GM23338 (cell line): ENCODE results near the gene HS6ST3. TPM values are rescaled to one million over a fixed set of nuclear protein-coding genes. Genes with fewer than 3 reads are reported as not detected.

Experiments
- ATAC-seq: fragments of 200-7000 bp; cut with Tn5 transposase; 3 replicates; pipeline ENCODE4 v1.9.1; 2020
- DNase-seq: peaks from one replicate; pipeline ENCODE4 v3.0.0-alpha.2; 2015; ENCODE audit warnings: low spot score
- H2AFZ ChIP-seq: fragments of 200-600 bp; sonication (generic); 2 replicates; pipeline ENCODE4 v1.8.0; 2016; ENCODE audit warnings: antibody characterized with exemption, mild to moderate bottlenecking, moderate library complexity
- H3F3A ChIP-seq: fragments of 200-600 bp; sonication (generic); replicated peaks from 2 replicates; pipeline ENCODE4 v1.8.0; 2017; ENCODE audit warnings: antibody characterized with exemption, mixed run types, low read depth
- H3K27ac ChIP-seq: fragments of 200-600 bp; sonication (generic); 2 replicates; pipeline ENCODE4 v1.6.1; 2016; ENCODE audit warnings: low read depth
- H3K27me3 ChIP-seq: fragments of 200-600 bp; sonication (generic); 2 replicates; pipeline ENCODE4 v1.8.0; 2016; ENCODE audit warnings: mild to moderate bottlenecking, mixed run types, moderate library complexity; ENCODE audit not compliant: insufficient read depth
- H3K36me3 ChIP-seq: fragments of 200-600 bp; sonication (generic); 2 replicates; pipeline ENCODE4 v1.8.0; 2016; ENCODE audit warnings: mild to moderate bottlenecking; ENCODE audit not compliant: insufficient read depth
- H3K4me1 ChIP-seq: fragments of 200-600 bp; sonication (generic); 2 replicates; pipeline ENCODE4 v1.8.0; 2016; ENCODE audit warnings: mild to moderate bottlenecking, moderate library complexity; ENCODE audit not compliant: insufficient read depth
- H3K4me2 ChIP-seq: fragments of 200-600 bp; sonication (generic); 2 replicates; pipeline ENCODE4 v1.7.1; 2017; ENCODE audit warnings: mixed run types
- H3K4me3 ChIP-seq: fragments of 200-600 bp; sonication (generic); 2 replicates; pipeline ENCODE4 v1.6.1; 2016; ENCODE audit warnings: mixed run types
- H3K79me2 ChIP-seq: fragments of 200-600 bp; sonication (generic); replicated peaks from 2 replicates; pipeline ENCODE4 v1.8.0; 2017; ENCODE audit warnings: mild to moderate bottlenecking; ENCODE audit not compliant: insufficient read depth
- H3K9me2 ChIP-seq: fragments of 200-600 bp; sonication (generic); 2 replicates; pipeline ENCODE4 v1.8.0; 2017; ENCODE audit not compliant: insufficient read depth
- H4K20me1 ChIP-seq: fragments of 200-600 bp; sonication (generic); replicated peaks from 2 replicates; pipeline ENCODE4 v1.8.0; 2017; ENCODE audit warnings: mild to moderate bottlenecking; ENCODE audit not compliant: insufficient read depth
- H3K27ac Mint-ChIP-seq: 2 replicates; pipeline ENCODE4 v1.8.0; 2020; ENCODE audit warnings: inconsistent platforms, mild to moderate bottlenecking, moderate library complexity, mixed read lengths
- H3K27me3 Mint-ChIP-seq: 3 replicates; pipeline ENCODE4 v1.8.0; 2022; ENCODE audit warnings: low read depth, mild to moderate bottlenecking, moderate library complexity, mixed read lengths, inconsistent platforms; ENCODE audit not compliant: insufficient read depth, poor library complexity
- H3K36me3 Mint-ChIP-seq: 3 replicates; pipeline ENCODE4 v1.8.0; 2021; ENCODE audit warnings: low read depth, mild to moderate bottlenecking, inconsistent platforms, moderate library complexity, mixed read lengths
- H3K4me1 Mint-ChIP-seq: 3 replicates; pipeline ENCODE4 v1.8.0; 2020; ENCODE audit warnings: mild to moderate bottlenecking, inconsistent platforms, mixed read lengths
- H3K4me3 Mint-ChIP-seq: 3 replicates; pipeline ENCODE4 v1.8.0; 2021; ENCODE audit warnings: moderate library complexity, mild to moderate bottlenecking, inconsistent platforms, mixed read lengths
- H3K9me3 Mint-ChIP-seq: 3 replicates; pipeline ENCODE4 v1.8.0; 2020; ENCODE audit warnings: moderate library complexity, mild to moderate bottlenecking, inconsistent platforms, mixed read lengths
- CREB1 ChIP-seq: fragments of 250-450 bp; sonication (Bioruptor Pico); IDR thresholded peaks from 2 replicates; pipeline ENCODE4 v1.5.0; 2020; ENCODE audit warnings: low read depth, mild to moderate bottlenecking, moderate library complexity
- CTCF ChIP-seq, 2 experiments: fragments of 200-600 bp in 1 of 2; sonication (generic) in 1 of 2; conservative IDR thresholded peaks; 2 replicates each; pipeline versions ENCODE4 v1.5.1 to v1.6.1; 2016 to 2017; ENCODE audit warnings: antibody characterized with exemption in 2 of 2, low read depth in 2 of 2, mild to moderate bottlenecking in 2 of 2, moderate library complexity in 1 of 2
- ETS1 ChIP-seq: IDR thresholded peaks from 2 replicates; pipeline ENCODE4 v1.6.1; 2016; ENCODE audit warnings: antibody characterized with exemption
- NANOG ChIP-seq: IDR thresholded peaks from 2 replicates; pipeline ENCODE4 v1.6.1; 2016; ENCODE audit warnings: antibody characterized with exemption, borderline replicate concordance
- POLR2AphosphoS5 ChIP-seq: IDR thresholded peaks from 2 replicates; pipeline ENCODE4 v1.6.1; 2016; ENCODE audit warnings: antibody characterized with exemption, low read depth
- REST ChIP-seq: IDR thresholded peaks from one replicate; pipeline ENCODE4 v1.6.1; 2018; ENCODE audit warnings: antibody characterized with exemption; ENCODE audit not compliant: unreplicated experiment
- STAT1 ChIP-seq: IDR thresholded peaks from one replicate; pipeline ENCODE4 v1.6.1; 2016; ENCODE audit warnings: antibody characterized with exemption; ENCODE audit not compliant: unreplicated experiment
- ZNF331 ChIP-seq: fragments of 250-450 bp; sonication (Bioruptor Pico); IDR thresholded peaks from 2 replicates; pipeline ENCODE4 v1.5.0; 2020; ENCODE audit warnings: low read depth, mild to moderate bottlenecking, moderate library complexity
- polyA plus RNA-seq: library from polyadenylated mRNA; unstranded; fragments of >200 nt; fragmentation: Nextera tagmentation; extraction: Ambion mirVana; gene quantifications from 2 replicates; pipeline ENCODE4 v1.2.1, GENCODE V29; 2016
- total RNA-seq: library from RNA; depleted of rRNA; stranded (reverse); fragments of >200 nt; shearing (Covaris generic); gene quantifications from 2 replicates; pipeline ENCODE4 v1.2.3, GENCODE V29; 2014

The HS6ST3 gene
- total and polyA plus RNA-seq, 2 experiments from 2014 or later, result 0.52 to 0.80 TPM

GRCh38 chr13:96652506-96652905, 562.6 kb downstream of the HS6ST3 start:
- no peak for ATAC-seq
- H3K27me3 Mint-ChIP-seq, result no peaks in the 10 kb centered on the region
- H3K4me3 ChIP-seq, result no peak overlapping the region
- H4K20me1 ChIP-seq, result no peaks in the 10 kb centered on the region
- H3K4me1 Mint-ChIP-seq, result no peaks in the 10 kb centered on the region
- H3K9me2 ChIP-seq, result no peaks in the 10 kb centered on the region
- H3K27ac ChIP-seq, result no peak overlapping the region
- H3K4me3 Mint-ChIP-seq, result no peak overlapping the region
- H3K4me2 ChIP-seq, result no peak overlapping the region
- H3K36me3 Mint-ChIP-seq, result no peaks in the 10 kb centered on the region
- no peaks in the 10 kb centered on the region for H3K36me3 ChIP-seq
- H3F3A ChIP-seq, result no peaks in the 10 kb centered on the region
- no peaks in the 10 kb centered on the region for H3K9me3 Mint-ChIP-seq
- no peak overlapping the region for H3K27ac Mint-ChIP-seq
- DNase-seq, result no peak
- H2AFZ ChIP-seq, result no peak overlapping the region
- H3K27me3 ChIP-seq, result no peaks in the 10 kb centered on the region
- no peaks in the 10 kb centered on the region for H3K79me2 ChIP-seq
- no peaks in the 10 kb centered on the region for H3K4me1 ChIP-seq
- no peak for TF ChIP-seq CREB1 (CRISPR knock-in tag)
- no peak for TF ChIP-seq ETS1
- TF ChIP-seq ZNF331 (CRISPR knock-in tag), result no peak
- TF ChIP-seq REST, result no peak

GRCh38 chr13:96661612-96662011, 571.7 kb downstream of the HS6ST3 start:
- ATAC-seq (no peak), DNase-seq (no peak)
- H3K27me3 ChIP-seq, result no peaks in the 10 kb centered on the region
- H4K20me1 ChIP-seq, result no peaks in the 10 kb centered on the region
- Mint-ChIP-seq H3K27ac (no peak overlapping the region), H3K27me3 (no peaks in the 10 kb centered on the region), H3K36me3 (peaks cover 7% of the 10 kb centered on the region; the same call in 2 of the 3 replicates), H3K4me3 (no peak overlapping the region), H3K4me1 (no peaks in the 10 kb centered on the region), H3K9me3 (peaks cover 18% of the 10 kb centered on the region)
- no peak overlapping the region for H2AFZ ChIP-seq
- no peaks in the 10 kb centered on the region for H3K4me1 ChIP-seq
- H3F3A ChIP-seq, result no peaks in the 10 kb centered on the region
- H3K79me2 ChIP-seq, result no peaks in the 10 kb centered on the region
- H3K4me3 ChIP-seq, result no peak overlapping the region
- no peak overlapping the region for H3K27ac ChIP-seq
- H3K4me2 ChIP-seq, result no peak overlapping the region
- 0 out of 2 replicates have a peak, but pooled peaks cover 8% of the 10 kb centered on the region for H3K9me2 ChIP-seq
- H3K36me3 ChIP-seq, result no peaks in the 10 kb centered on the region
- TF ChIP-seq ZNF331 (CRISPR knock-in tag) (no peak), REST (no peak), ETS1 (no peak), CTCF (conservative IDR thresholded peaks at IDR 0.05; ENCODE audit: low read depth in 2 of 2) (no peak), STAT1 (no peak), NANOG (no peak), POLR2AphosphoS5 (no peak)
